GM19025 (cell line): Measurements from ENCODE around the gene SGMS1.
A peak's percentile ranks its signal among the peaks of the same experiment; 100 is the strongest.
"Not testable (repeated sequence)": the region's sequence is repeated elsewhere in the genome, so short reads cannot be mapped to it uniquely, and the experiment has no call there.

Source experiments
- ATAC-seq: cut with Tn5 transposase; IDR thresholded peaks from one replicate; pipeline ENCODE4 v1.9.1; 2021; ENCODE audit warnings: mild to moderate bottlenecking, low read depth, moderate library complexity; ENCODE audit not compliant: unreplicated experiment

The SGMS1 gene

DNA sequence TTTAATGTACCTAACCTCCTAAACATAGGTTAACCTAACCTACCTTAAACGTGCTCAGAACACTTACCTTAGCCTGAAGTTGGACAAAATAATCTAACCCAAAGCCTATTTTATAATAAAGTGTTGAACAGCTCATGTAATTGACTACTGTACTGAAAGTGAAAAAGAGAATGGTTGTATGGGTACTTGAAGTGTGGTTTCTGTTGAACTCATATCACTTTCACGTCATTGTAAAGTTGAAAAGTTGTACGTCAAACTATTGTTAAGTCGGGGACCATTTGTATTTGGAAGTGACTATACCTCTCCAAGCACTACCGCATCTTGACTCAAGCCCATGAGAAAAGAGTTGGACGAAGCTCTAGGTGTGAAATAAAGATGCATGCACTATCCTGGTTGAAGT, 334.6 kb downstream of the SGMS1 start:
- no peak for ATAC-seq

DNA sequence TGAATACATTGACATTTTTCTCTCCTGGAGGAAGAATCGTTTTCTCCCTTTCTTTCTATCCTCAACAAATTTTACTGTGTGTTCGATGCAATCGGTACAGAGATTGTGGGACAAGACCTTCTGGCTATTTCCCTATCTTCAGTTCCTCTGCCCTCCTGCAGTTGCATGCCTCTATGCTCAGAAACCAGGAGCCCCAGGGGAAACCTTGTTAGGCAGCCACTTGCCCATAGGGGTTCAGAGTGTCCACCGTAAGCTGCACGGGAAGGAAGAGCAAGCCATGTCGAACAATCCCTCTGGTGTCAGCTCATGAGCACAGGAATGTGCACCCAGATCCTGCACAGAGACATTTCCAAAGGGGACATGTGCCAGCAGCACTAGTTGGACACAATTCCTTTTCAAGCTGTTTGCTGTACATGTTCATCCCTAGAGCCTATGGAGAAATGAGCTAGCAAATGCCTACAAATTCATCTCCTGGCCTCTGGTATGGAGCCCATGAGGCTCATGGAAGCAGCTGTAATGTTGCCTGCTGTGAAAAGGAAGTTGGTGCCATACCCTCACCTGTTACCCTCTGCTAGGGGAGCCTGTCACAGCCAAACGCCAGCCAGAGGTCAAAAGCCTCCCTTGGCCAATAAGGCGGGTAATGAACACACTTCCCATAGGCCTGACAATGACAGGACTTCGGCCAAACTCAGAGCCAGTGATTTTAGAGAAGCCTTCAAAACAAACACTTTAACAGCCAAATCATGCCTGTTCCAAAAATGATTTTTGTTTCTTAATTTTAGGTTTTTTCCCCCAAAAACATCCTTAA, 336.6 kb downstream of the SGMS1 start:
- ATAC-seq = no peak

- no peak for ATAC-seq
These were observed 337.2 kb downstream of the SGMS1 start for GRCh38 chr10:50286517-50286916.

DNA sequence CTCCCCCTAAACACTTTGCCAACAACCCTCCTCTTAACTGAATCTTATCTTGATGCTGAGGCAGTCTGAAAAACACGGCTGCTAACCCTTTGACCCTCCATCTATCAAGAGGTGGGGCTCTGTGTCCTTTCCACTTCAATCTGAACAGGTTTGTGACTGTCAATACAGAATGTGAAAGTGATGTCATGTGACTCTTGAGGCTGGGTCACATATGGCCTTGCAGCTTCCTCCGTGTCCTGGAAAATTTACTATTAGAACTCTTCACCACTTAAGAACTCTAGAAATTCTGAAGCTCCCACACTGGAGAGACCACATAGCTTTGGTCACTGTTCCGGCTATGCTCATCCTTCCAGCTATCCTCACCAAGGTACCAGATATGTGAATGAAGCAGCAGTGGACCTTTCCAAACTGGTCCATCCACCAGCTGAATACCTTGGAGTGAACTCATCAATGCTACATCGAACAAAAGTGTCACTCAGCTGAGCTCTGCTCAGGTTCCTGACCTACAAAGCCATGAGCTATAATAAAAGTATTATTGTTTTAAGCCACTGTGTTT, 341.7 kb downstream of the SGMS1 start:
- ATAC-seq = no peak

- no peak for ATAC-seq
These were observed 342.4 kb downstream of the SGMS1 start for GRCh38 chr10:50281210-50281966.

- no peak for ATAC-seq
These were observed 343.5 kb downstream of the SGMS1 start for GRCh38 chr10:50280049-50280841.

GRCh38 chr10:50279489-50279888, 344.3 kb downstream of the SGMS1 start:
- no peak for ATAC-seq

DNA sequence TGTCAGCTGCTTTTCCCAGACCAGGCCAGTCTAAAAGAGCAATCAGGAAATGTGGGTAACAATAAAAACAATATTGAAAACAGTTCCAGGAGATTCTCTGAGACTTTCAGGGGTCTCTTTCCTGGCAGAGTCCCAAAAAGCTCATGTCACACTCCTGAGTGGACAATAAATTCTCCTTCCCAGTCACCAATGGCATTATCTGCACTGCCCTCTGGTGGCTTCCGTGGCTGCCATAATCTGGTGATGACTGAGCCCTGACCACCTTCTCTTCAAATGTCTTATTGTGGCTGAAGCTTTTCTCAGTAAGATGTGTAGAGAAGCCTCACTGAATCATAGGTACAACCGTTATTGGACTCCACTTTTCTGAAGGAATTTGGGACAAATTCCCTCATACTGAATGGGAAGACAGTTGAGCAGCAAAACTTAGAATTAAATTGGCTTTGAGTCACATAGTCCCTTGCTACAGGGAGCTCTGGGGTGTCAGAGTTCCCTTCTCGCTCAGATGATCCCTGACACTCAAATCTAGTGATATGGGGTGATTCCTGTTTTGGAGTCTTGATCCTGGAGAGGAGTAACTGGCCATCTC, 348.0 kb downstream of the SGMS1 start:
- ATAC-seq = no peak

DNA sequence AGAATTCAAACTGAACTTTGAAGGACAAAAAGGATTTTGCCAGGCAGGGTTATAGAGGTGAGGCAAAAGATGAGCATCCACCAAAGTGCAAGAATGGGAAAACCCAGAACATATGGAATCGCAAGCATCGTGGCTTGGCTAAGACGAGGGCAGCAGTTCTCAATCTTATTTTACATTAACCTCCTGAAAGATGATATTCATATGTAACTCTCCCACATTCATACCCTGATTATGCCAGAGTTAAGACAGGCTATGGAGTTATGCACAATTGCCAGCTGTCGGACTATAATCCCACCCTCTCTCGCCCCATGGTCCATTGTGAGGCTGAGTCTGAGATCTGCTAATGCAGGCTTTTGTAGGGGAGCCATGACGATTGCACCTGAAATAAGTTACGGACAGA, 351.2 kb downstream of the SGMS1 start:
- ATAC-seq = no peak

DNA sequence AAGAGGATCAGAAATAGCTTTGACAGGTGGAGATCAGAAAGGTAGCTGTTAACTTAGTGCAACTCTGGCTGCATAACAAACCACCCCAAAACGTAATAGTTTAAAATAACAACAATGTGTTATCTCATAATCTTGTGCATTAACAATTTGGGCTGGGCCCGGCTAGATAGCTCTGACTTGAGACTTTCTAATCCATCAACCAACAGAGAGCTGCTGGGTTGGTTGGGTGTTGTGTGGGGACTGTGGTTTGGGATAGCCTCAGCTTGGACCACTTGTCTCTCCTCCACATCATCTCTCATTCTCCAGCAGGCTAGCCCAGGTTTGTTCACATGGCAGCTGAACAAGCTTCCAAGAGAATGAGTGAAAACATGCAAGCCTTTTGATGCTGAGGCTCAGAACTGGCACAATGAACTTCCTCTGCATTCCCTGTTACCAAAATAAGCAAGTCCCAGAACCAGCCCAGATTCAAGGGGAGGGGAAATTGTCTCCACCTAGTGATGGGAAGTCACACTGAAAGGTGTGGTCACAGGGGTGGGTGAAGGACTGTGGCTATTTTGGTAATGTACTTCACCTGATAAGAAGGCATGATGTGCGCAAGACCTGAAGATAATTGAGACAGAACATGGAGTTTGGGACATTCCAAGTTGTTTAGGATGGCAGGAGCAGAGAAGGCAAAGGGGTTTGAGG, 352.0 kb downstream of the SGMS1 start:
- ATAC-seq = no peak

DNA sequence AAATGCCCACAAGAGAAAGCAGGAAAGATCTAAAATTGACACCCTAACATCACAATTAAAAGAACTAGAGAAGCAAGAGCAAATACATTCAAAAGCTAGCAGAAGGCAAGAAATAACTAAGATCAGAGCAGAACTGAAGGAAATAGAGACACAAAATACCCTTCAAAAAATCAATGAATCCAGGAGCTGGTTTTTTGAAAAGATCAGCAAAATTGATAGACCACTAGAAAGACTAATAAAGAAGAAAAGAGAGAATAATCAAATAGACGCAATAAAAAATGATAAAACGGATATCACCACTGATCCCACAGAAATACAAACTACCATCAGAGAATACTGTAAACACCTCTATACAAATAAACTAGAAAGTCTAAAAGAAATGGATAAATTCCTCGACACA, 355.9 kb downstream of the SGMS1 start:
- not testable (repeated sequence) for ATAC-seq

GRCh38 chr10:50262625-50263024, 361.1 kb downstream of the SGMS1 start:
- ATAC-seq = not testable (repeated sequence)

DNA sequence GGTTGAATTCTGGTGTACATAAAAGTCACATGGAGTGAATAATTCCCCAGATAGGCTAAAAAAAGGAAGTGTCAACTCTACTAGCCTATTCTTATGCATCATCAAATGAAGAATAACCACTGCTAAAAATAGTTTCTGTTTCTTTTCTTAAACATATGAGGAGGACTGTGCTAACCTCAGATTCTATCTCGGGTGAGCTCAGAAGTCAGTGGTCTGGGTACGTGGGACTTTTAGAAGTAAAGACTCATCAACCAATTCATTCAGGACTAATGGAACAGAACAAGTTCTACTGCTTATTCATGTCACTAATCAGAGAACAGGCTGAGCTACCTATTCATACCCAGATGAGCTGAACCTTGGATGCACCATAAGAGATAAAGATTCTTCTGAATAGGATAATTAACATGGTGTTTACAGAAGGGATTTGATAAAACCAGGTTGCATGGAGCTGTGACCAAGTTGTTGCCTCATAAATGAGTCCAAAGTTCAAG, 362.9 kb downstream of the SGMS1 start:
- ATAC-seq = peak; percentile 98
